GM10847 (cell line): ENCODE data around the gene KIF26A.

Experiments
- POLR2A ChIP-seq: IDR thresholded peaks from 2 replicates; pipeline ENCODE4 v1.6.1; 2011; ENCODE audit not compliant: insufficient read length; ENCODE audit errors: extremely low read depth

KIF26A gene

DNA sequence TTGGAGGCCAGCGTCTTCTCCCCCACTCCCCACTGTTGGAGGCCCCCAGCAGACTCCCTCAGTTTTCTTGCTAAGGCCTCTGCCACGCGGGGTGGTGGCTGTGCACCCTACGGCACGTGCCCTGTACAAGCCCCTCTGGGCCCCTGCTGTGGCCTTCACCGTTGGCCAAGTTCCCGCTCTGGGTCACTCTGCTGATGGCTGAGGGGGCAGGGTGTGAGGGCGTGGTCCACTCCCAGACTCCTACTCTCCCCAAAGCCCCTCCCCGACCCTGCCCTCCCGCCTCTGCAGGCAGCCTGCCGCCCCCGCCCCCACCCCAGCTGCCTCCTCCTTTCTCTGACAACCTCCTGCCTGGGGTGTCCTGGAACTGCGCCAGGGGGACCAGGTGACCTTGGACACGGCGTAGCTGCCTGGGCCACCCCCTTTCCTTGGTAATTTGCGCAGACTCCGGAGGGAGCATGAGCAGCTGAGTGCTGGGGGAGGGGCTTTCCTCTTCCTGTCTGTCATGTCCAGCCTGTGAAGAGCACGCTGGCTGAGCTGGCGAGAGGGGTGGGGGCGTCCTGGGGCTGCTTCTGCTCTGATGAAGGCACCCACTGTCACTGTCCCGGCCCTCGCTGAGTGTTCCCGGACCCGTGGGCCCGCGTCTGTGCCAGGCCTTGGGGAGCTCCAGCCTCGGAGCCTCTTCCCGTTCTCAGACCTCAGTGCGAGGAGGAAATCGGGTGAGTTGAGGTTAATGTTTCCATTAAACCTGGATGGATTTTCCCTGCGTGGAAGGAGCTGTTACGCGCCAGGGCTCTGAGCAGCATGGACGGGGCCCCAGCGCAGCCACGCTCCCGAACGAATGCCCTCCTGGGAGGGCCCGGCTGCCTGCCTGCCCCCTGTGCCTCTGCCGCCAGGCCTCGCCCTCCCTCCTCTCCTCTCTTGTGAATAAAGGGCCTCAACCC, 85.0 kb downstream of the KIF26A start:
- TF ChIP-seq POLR2A: no peak

DNA sequence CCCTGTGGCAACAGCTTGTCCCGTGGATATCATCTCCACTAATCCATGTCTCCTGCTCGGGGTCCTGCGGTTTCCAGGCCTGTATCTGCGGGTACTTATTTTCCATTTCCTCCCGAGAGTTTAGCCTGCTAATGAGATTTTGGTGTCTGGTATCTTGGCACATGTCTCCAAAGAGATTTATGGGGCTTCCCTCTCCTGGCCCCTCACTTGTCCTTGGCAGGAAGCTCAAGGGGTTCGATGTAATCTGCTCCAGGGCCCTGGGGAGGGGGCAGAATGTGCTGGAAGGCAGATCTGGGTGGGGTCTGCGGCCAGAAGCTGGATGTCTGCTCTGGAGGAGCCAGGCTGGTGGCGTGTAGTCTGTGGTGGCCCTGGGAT, 85.7 kb downstream of the KIF26A start:
- no peak for TF ChIP-seq POLR2A

DNA sequence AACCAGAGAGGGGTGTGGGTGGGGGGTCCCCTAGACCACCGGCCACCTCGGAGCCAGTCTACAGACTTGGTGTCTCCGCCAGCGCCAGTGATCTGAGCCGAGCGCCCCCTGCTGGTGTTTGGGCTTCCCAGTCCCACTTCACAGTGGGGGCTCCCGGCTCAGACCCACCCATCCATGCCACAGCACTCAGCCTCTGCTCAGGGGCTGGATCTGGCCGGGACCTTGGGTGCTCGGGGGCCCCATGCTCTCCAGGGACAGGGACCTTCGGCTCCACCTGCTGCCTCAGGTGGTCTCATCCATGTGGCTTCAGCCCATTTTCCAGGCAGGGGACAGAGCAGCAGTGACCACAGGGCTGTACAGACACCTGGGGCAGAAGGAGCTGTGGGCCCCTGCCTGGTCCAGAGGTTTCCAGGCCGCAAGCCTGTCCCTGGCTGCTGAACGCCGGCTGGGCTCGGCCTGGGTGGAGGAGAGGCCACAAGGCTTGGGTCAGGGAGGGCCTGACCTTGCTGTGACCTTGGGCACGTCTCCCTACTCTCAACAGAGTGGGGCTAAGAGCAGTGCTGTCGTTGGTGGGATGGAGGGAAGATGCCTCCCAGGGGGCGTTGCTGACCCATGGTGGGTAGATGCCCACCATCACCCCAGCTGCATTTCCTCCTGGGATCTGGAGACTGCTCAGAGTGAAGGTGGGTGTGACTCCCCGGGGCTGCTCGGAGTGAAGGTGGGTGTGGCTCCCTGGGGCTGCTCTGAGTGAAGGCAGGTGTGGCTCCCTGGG, 86.3 kb downstream of the KIF26A start:
- no peak for TF ChIP-seq POLR2A

- TF ChIP-seq POLR2A: no peak
Observed at GRCh38 chr14:104226421-104227383, 88.3 kb downstream of the KIF26A start.

DNA sequence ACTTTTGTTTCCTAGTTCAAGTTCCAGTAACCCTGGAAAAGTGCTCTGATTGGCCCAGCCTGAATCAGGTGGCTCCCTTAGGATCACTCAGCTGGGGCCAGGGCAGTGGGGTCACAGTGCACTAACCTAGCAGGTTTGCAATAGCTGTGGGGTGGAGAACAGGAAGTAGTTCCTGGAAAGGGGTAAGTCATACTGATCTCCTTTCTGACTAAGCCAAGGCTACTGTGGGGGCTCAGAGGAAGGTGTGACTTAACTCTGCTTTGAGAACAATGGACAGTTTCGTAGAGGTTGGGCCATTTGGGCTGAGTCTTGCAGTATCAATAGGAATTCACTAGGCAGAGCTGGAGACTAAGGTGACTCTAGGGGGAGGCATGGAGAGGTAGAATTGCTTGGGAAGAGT, 89.4 kb downstream of the KIF26A start:
- no peak for TF ChIP-seq POLR2A

DNA sequence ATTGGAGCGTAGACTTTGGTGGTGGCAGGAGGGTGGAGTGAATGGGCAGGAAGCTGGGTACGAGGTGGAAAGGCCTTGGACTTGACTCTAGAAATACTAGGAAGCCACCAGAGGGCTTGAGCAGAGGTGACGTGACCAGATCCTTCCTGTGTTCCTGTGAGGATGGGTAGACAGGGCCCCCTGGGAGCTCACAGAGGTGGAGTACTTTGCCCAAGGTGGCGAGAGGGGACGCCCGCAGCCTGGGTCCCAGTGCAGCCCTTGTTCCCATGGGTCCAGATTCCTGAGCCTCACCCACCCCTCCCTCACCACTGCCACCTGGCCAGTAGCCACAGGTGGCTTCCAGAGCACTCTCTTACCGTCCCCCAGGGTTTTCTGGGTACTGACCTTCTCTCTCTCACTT, 89.8 kb downstream of the KIF26A start:
- TF ChIP-seq POLR2A: no peak

GRCh38 chr14:104228716-104229533, 90.5 kb downstream of the KIF26A start:
- TF ChIP-seq POLR2A: no peak

DNA sequence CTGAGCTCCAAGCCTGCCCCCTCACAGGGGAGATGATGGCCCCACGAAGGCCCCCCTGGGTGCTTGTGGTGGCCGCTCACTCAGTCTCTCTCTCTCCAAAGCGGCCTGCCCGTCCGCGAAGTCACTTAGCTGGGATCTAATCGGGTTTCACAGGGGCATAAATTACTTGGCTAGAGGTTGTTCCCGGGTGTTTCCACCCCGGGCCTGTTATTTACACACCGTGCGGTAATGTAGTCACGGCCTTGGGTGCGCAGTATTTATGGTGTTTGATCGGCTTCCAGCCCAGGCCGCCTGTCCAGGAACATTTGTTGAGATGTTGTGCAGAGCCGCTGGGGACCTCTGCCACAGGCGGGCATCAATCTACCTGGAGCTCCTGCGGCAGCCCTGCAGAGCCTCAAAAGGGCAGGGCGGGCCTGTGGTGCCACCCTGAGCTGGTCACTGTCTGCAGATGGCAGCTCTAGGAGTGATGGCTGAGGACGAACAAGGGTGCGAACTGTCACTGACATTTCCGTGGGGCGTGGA, 91.2 kb downstream of the KIF26A start:
- no peak for TF ChIP-seq POLR2A

DNA sequence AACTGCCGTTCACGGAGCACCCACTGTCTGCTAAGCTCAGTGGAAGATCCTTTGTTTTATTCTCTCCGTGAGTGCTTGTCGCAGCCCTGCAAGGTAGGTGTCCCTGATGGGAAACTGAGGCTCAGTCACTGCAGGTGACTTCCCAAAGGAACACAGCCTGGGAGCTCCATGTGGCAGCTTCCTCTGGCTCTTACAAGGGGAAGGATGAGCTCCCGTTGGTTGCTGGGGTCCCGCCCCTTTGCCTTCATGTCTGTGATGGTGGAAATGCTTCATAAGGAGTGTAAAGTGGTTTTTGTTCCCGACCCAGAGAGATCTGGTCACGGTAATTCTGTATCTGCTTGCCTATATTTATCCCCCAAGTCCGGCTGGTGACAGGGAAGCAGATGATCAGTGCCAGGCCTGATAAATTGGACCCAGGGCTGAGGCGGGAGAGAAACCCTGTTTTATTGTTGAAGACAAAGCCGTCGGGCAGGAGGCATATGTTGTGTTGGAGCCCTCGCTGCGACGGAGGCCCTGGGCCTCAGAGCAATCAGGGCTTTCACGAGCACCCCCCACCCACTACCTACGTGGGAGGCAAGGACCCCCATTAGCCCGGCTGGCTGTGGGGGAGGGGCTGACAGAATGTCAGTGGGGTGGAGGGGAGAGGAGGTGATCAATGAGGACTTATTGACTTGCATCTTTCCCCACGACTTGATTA, 91.9 kb downstream of the KIF26A start:
- TF ChIP-seq POLR2A: no peak
